Caki2 (cell line): ENCODE results near the gene GOLGA8Q. TPM values are rescaled to one million over a fixed set of nuclear protein-coding genes. Genes with fewer than 3 reads are reported as not detected.
"Not testable (repeated sequence)": the region's sequence is repeated elsewhere in the genome, so short reads cannot be mapped to it uniquely, and the experiment has no call there.

Source experiments
- DNase-seq: peaks from one replicate; pipeline ENCODE4 v3.0.0-alpha.2; 2015; ENCODE audit warnings: low read depth
- in situ Hi-C: cut with HindIII; loops from 2 replicates; pipeline ENCODE4 v1.10.0; 2016; ENCODE audit warnings: low sequenced_read_pairs, low pct_unique_long_range_greater_than_20kb, mixed read lengths
- total RNA-seq: library from RNA; depleted of rRNA; stranded (reverse); fragments of >200 nt; shearing (Covaris generic); gene quantifications from 2 replicates; pipeline ENCODE4 v1.2.3, GENCODE V29; 2014; ENCODE audit warnings: low replicate concordance; rRNA removed

The GOLGA8Q gene, protein sequence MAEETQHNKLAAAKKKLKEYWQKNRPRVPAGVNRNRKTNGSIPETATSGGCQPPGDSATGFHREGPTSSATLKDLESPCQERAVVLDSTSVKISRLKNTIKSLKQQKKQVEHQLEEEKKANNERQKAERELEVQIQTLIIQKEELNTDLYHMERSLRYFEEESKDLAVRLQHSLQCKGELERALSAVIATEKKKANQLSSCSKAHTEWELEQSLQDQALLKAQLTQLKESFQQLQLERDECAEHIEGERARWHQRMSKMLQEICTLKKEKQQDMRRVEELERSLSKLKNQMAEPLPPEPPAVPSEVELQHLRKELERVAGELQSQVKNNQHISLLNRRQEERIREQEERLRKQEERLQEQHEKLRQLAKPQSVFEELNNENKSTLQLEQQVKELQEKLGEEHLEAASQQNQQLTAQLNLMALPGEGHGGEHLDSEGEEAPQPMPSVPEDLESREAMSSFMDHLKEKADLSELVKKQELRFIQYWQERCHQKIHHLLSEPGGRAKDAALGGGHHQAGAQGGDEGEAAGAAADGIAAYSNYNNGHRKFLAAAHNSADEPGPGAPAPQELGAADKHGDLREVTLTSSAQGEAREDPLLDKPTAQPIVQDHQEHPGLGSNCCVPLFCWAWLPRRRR
- 2.1 and 2.3 TPM in 2 replicates for total RNA-seq

GRCh38 chr15:30551750-30552149, at the start of gene GOLGA8Q:
GOLGA8Q (plus strand) TSS chr15:30552050; CDS start chr15:30552078, 28 bp downstream.
- in situ Hi-C loops, DNase-seq: not testable (repeated sequence)

- DNase-seq, in situ Hi-C loops: not testable (repeated sequence)
These were observed 48.7 kb upstream of the GOLGA8Q start for GRCh38 chr15:30502904-30503781.

DNA sequence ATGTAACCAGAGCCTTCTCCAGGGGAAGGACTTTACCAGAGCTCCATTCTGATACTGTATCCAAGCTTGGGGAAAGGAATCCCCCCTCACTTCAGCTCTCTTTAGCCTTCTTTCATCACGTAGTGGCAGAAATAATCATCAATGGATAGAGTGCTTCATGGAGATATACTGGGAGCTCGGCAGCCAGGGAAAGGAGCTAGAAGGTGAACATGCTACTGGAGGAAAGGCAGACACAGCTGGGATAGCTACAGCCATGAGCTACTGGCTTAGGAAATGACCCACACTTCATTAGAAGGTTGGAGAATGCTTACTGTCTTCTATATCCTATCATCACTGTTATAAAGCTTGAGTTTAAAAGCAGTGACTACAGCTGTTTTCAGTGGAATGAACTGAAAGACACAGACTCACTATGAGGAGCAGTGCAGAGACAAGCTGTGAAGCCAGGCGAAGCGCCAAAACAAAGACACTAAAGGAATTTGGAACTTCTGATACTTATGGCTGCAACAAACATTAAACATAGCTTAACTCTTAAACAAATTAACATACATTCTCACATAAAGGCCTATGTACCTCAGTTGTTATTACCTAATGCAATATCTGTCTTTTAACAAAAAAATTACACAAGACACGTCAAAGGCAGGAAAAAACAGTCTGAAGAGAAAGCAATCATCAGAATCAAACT, 47.5 kb upstream of the GOLGA8Q start:
- DNase-seq, in situ Hi-C loops: not testable (repeated sequence)

GRCh38 chr15:30514545-30514944, 37.3 kb upstream of the GOLGA8Q start:
- in situ Hi-C loops, DNase-seq: not testable (repeated sequence)

DNA sequence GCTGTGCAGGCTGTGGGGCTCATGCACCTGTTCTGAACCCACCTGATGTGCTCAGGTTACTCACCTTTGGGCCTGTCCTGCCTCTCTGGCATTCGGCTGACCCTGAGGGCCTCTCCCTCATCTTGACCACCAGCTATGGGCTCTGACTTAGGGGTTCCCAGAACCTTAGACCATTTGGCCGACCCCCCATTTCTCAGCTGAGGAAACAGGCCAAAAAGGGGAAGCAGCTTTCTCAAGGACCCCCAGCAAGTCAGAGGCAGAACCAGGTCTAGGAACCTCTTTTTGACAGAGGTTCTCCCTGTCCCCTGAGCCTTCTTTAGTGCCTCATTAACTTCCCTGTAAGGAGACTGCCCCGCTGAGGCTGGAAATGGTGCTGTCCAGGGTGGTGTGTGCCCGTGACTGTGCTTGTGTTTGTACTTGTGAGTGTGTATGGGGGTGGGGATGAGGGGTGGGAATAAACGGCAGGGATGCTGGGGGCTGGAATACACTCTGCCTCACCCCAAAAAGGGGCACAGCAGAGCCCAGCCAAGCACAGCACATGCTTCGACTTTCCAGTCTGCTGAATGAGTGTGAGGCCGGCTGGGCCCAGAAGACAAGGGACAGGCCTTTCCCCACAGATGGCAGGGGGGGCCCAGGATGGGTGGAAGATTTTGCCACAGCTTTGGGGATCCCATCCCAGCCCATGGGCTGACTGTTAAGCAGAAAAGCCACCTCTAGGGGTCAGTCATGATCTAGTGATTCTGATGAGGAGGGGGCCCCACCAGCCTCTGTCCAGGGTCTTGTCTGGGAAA, 28.2 kb upstream of the GOLGA8Q start:
- in situ Hi-C loops = not testable (repeated sequence)

DNA sequence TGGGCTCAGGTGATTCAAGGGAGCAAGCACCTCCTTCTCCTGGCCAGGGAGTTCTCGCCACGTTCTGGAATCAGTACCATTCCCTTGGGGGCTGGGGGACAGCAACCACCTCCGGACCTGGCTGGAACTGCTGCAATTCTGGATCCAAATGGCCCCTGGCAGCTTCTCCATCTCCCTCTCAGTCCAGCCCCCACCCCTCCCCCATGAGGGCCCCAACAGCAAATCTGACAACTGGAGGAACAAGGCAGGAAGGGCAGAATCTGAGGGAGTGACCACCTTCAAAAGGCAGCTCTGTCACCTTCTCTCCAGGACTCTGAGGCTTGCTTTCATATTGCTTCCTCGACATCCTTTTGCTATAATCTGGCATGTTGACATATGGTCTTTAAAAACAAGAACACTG, 25.9 kb upstream of the GOLGA8Q start:
- DNase-seq, in situ Hi-C loops: not testable (repeated sequence)

More for the DNA sequence above, 28.2 kb upstream of the GOLGA8Q start:
- not testable (repeated sequence) for DNase-seq

- in situ Hi-C loops, DNase-seq: not testable (repeated sequence)
These were observed 22.8 kb upstream of the GOLGA8Q start for GRCh38 chr15:30529049-30529448.

GRCh38 chr15:30566949-30567348, 15.1 kb downstream of the GOLGA8Q start:
- in situ Hi-C loops = not testable (repeated sequence)
- peak; percentile 38 for DNase-seq

- in situ Hi-C loops, DNase-seq: not testable (repeated sequence)
These were observed 21.2 kb downstream of the GOLGA8Q start for GRCh38 chr15:30573012-30573491.

DNA sequence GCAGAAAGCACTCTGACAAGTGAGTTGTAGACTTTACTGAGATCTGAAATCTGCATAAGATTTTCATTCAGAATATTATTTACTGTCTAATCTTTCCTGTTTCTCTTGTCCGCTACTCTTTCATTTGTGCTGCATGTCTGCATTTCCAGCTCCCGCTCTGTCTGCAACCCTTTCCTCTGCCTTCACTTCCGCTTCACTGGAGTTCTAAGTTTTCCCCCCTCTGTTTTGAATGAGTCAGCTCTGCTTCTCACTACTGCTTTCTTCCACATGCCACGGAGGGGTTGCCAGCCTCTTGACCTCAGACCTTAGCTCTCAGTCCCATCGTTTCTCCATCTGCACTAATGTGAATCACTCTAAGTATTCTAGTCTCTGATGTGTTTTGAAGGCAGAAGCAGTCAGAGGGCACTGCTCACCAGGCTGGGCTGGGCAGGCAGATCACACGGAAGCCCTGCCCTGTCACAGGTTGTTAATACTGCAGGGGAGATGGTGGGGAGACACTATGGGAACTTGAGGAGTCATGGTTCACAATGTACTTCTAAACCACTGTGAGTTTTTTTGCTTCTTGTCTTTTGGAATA, 27.6 kb downstream of the GOLGA8Q start:
- in situ Hi-C loops = not testable (repeated sequence)

GRCh38 chr15:30580716-30581115, 28.9 kb downstream of the GOLGA8Q start:
- in situ Hi-C loops, DNase-seq: not testable (repeated sequence)

More for the DNA sequence above, 27.6 kb downstream of the GOLGA8Q start:
- not testable (repeated sequence) for DNase-seq

- DNase-seq, in situ Hi-C loops: not testable (repeated sequence)
These were observed 47.1 kb downstream of the GOLGA8Q start for GRCh38 chr15:30598953-30599352.

DNA sequence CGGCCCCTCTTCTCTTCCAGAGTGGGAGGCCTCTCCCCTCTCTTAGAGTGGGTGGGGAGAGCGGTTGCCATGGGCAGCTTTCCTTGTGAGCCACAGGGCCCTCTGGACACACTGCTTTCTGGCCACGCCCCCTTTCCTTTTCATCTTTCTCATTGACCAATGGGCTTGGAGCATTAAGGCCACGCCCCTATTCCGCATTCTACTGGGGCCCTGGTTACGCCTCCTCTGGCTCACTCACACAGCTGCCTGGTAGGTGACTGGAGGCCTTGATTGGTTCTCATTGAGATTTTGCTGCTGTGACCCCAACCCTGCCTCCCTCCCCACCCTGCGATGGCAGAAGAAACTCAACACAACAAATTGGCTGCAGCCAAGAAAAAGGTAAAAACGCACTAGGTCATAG, 51.9 kb downstream of the GOLGA8Q start, which contains the start of gene GOLGA8H:
GOLGA8H (plus strand) TSS at position 233 of the 400 bp plus-strand sequence; CDS start at position 331, 98 bp downstream.
- in situ Hi-C loops = not testable (repeated sequence)
- peak; percentile 58 for DNase-seq
